Activated T-cell treated with anti-CD3 and anti-CD28 coated beads, Interleukin-2, amount 50 U/mL, for 1 hour (primary cell): ENCODE data around the gene TCFL5.

Experiments used
- DNase-seq: peaks from one replicate; pipeline ENCODE4 v3.0.0-alpha.2; 2020

The TCFL5 gene

GRCh38 chr20:62832212-62832922 is 29.3 kb downstream of the TCFL5 start:
- no peak for DNase-seq

DNA sequence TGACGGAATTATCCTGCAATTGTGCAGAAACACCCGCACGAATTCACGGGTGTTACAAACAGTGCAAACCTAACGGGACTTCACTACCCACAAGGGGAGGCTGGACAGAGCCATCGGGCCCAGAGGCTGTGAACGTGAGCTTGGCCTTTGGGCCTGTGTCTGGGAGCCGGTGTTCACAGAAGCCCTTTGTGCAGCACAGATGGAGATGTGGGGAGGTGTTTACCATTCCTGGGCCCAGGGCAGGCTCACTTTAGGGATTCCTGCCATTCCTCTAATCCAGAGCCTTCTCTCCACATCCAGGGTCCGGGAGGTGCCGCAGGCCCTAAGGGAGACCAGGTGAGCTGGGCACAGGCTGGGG is 29.8 kb downstream of the TCFL5 start:
- no peak for DNase-seq

- no peak for DNase-seq
Observed at GRCh38 chr20:62831361-62831788, 30.2 kb downstream of the TCFL5 start.

GRCh38 chr20:62830821-62831220 is 30.8 kb downstream of the TCFL5 start:
- no peak for DNase-seq

DNA sequence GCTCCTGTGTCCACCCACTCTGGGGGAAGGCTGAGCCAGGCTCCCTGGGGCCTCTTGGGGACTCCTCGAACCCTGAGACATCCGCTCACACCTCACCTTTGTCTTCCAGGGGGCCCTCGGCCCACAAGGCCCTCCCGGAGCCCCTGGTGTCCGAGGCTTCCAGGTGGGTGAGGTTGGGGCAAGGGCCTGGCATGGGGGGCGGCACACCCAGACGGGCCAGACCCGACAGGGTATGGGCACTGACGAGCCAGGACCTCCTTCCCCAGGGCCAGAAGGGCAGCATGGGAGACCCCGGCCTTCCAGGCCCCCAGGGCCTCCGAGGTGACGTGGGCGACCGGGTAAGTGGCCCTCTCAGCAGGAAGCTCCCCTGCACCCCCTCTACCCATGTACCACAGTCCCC is 31.4 kb downstream of the TCFL5 start:
- no peak for DNase-seq

GRCh38 chr20:62829231-62830230 is 32.1 kb downstream of the TCFL5 start:
- no peak for DNase-seq

DNA sequence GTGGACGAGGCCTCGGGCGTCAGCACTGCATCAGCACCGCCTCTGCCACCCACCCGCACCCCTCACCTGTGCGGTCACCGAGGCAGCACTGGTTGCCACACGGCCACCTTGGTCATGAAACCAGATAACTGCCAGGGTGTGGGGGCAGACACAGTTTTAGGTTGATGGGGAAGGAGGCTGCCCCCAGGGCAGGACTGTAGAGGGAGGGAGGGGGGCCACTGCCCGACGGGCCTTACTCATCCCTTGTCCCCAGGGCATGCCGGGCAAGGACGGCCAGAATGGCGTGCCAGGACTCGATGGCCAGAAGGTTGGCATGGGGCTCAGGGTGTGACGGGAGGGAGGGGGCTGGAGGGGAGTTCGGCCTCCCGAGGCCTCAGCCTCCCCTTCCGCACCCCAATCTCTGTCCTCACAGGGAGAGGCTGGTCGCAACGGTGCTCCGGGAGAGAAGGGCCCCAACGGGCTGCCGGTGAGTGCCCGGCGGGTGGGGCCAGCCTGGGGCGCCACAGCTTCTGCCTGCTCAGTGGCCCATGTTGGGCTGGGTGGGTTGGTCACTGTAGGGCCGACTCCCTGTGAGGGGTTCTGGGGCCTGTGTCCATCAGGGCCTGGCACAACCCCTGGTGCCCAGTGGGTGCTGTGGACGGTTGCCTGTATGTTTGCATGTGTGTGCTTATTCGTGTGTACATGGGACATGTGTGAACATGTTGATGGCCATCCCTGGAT is 33.0 kb downstream of the TCFL5 start:
- DNase-seq = no peak

DNA sequence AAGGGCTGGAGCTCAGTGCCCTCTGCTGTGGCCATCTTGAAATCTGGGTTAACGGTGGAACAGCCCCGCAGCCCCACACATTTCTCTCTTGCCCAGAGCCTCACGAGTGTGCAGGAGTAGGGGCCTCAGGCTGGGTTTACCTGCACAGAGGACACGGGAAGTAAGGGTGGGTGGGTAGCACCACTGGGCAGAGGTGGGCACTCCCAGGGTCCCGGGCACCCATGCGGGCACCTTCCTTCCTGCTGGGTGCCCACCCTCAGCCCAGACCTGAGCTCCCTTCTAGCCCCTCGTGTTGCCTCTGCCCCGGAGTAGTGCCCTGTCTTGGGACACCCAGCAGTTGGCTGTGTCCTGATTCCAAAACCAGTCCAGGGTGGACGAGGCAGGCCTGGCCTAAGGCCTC is 33.6 kb downstream of the TCFL5 start:
- DNase-seq = no peak

- no peak for DNase-seq
Observed at GRCh38 chr20:62827311-62828038, 34.1 kb downstream of the TCFL5 start.

DNA sequence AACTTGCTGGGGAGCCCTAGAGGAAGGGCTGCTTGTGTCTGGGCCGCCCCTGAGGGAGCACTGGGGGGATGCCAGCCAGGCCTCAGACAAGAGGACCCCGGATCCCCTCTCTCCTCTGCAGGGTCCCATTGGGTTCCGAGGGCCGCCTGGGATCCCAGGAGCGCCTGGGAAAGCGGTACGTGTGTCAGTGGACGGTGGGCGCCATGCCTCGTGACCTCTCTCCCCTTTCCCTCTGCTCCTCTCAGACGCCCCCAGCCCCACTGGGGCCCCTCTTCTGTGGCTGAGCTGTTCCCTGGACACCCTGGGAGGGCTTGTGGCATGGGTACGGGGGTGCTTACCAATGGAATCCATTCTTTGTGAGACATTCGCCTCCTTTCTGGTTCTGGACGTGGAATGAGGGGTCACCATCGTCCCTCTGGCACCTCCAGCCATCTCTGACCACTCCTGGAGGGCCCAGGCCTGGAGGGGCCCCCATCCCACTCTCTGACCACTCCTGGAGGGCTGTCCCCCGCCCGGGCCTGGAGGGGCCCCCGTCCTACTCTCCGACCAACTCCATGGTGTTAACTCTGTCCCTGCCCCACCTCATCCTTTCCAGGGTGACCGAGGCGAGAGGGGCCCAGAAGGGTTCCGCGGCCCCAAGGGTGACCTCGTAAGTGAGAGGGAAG is 34.8 kb downstream of the TCFL5 start:
- DNase-seq = no peak

DNA sequence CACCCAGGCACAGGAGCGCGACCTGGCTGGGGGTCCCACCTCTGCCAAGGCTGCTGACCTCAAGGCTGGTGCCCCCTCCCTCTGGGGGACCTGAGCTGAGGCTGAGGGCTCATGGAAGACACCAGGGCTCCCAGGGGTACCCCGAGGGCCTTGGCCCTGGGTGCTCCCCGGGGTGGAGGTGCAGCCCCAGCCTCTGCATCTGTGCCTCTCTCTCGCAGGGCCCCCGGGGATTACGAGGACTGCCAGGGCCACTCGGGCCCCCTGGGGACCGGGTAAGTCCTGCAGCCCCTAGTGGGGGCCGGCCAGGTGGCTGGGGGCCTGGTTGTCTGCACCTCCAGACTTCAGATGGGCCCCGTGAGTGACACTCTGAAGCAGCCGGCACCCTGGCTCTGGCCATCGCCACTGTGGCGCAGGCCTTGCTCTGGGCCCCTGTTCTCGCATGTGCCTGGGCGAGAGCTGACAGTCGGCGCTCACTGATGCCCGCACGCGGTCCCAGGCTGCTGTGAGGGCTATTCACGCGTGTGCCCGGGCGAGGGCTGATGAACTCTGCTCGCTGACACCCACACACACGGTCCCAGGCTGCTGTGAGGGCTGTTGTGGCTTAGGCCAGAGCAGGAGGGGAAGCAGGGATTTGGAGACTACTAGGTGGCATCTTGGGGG is 35.5 kb downstream of the TCFL5 start:
- DNase-seq = no peak

DNA sequence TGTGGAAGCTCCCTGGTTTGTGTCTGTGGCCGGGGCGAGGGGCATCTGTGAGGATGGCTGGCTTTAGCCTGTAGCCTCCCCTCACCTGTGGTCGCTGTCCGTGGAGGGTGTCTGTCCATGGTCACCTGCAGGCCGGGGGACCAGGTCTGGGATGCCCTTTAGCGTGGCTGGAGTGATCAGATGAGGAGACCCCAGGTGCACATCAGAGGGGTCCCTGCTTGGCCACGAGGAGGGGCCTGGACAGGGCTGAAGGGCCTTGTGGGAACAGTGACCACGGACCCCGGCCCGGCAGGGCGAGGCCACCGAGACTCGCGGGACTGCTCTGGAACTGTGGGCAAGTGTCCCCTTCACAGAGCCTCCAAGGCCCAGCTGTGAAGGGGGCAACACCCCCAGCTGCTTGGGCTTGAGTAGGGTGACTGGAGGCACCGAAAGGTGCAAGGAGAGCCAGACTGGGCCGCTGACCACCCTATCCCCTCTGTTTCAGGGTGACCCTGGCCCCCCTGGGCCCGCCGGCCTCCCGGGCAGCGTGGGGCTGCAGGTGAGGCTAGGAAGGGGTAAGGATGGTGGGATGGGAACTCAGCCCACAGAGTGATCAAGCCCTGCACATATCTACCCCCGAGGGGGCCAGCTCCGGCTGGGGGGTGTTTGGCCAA is 36.2 kb downstream of the TCFL5 start:
- DNase-seq = no peak

GRCh38 chr20:62824476-62825332 is 36.9 kb downstream of the TCFL5 start:
- DNase-seq = no peak

- no peak for DNase-seq
Observed at GRCh38 chr20:62823688-62824475, 37.7 kb downstream of the TCFL5 start.

DNA sequence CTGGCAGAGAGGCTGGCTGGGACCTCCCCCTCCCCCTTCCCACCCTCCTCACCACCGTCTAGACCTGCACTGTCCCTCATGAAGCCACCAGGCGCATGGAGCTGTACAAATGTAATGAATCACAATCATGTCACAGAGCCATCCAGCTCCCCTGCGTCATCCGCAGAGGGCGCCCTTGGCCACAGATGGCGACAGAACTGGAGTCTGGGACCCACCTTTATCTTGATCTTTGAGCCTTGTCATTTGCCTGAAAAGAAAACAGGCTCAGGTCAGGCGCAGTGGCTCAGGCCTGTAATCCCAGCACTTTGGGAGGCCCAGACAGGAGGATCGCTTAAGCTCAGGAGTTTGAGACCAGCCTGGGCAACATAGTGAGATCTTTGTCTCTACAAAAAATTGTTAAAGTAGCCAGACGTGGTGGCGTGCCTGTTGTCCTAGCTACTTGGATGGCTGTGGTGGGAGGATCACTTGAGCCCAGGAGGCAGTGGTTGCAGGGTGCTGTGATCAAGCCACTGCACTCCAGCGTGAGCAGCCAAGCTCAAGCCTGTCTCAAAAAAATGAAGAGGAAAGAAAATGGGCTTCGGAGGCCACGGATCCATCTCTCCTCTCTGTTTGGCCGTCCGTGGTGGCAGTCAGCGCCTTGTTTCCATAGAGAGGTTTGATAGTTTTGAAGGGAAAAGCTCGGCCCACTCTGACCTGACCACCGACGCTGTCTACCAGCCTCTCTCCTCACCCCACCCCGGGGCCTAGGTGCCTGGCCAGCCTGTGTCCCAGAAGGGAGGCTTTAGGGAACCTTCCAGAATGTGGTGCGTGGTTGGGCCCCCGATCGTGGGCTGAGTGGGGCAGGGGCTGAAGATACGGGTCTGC is 38.6 kb downstream of the TCFL5 start:
- no peak for DNase-seq

GRCh38 chr20:62822239-62822787 is 39.3 kb downstream of the TCFL5 start:
- no peak for DNase-seq

DNA sequence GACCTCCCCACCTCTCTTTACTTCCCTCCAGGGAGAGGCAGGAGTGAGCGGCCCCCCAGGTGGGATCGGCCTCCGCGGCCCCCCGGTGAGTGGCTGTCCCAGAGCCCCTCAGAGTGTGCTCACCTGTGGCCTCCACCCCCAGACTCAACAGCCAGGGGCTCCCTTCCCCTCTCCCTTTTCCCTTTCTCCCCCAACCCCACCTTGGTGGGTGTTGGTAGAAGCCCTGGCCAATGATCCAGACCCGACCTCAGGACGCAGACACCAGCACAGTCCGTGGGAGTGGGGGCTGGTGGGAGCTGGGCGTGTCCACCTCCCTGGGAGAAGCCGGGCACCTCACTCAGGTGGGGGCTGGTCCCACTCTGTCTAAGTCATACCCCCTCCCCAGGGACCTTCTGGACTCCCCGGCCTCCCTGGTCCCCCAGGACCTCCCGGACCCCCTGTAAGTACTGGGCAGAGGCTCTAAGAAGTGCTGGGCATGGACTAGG is 39.9 kb downstream of the TCFL5 start:
- no peak for DNase-seq
